ENCODE results near the gene CFDP1.
"Not testable (repeated sequence)": the region's sequence is repeated elsewhere in the genome, so short reads cannot be mapped to it uniquely, and the experiment has no call there.

Gene CFDP1

GRCh38 chr16:75273054-75273925 lies 160.0 kb downstream of the CFDP1 start:
- Histone ChIP-seq H3K4me3 (ENCODE audit: low read length) (no peak overlapping the region), H3K36me3 (ENCODE audit: insufficient read depth, low read depth, low read length) (no peaks in the 10 kb centered on the region), H3K9me3 (ENCODE audit: insufficient read depth, low read depth, low read length) (no peaks in the 10 kb centered on the region; the same call in 1 of the 2 replicates), H3K9ac (ENCODE audit: low read depth, low read length) (no peak overlapping the region), H3K4me1 (ENCODE audit: insufficient read depth, low read length) (no peaks in the 10 kb centered on the region), H3K27me3 (ENCODE audit: insufficient read depth, low read length) (no peaks in the 10 kb centered on the region), H3K27ac (ENCODE audit: low read length) (no peak overlapping the region)

- H3K27ac ChIP-seq (ENCODE audit: low read length); H3K9me3 ChIP-seq (ENCODE audit: insufficient read depth, low read depth, low read length); H3K4me3 ChIP-seq (ENCODE audit: low read length); H3K4me1 ChIP-seq (ENCODE audit: insufficient read depth, low read length); H3K27me3 ChIP-seq (ENCODE audit: insufficient read depth, low read length); H3K36me3 ChIP-seq (ENCODE audit: insufficient read depth, low read depth, low read length); H3K9ac ChIP-seq (ENCODE audit: low read depth, low read length): not testable (repeated sequence)
Observed at GRCh38 chr16:75272629-75273028, 160.7 kb downstream of the CFDP1 start.

DNA sequence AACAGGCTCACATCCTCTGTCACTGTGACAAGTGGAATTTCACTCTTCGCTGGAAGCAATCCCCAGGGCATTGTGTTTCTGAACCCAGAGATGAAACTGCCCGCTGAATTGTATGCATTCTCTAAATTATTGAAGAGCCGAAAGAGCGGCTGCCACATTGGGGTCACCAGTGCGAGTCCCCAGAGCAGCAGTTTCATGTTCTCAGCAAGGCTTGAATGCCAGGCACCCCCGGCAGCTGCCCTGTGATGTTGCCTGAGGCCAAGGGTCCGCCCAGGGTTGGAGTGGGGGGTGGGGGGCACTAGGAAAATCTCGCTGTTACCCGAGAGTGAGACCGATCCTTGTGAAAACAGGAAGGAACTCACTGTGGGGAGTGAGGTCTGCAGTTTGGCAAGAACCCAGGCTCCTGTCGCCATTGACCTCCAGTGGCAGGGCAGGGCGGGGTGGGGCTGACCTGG lies 161.2 kb downstream of the CFDP1 start:
- Histone ChIP-seq H3K27me3 (ENCODE audit: insufficient read depth, low read length) (no peaks in the 10 kb centered on the region), H3K9ac (ENCODE audit: low read depth, low read length) (no peak overlapping the region), H3K36me3 (ENCODE audit: insufficient read depth, low read depth, low read length) (no peaks in the 10 kb centered on the region), H3K4me1 (ENCODE audit: insufficient read depth, low read length) (no peaks in the 10 kb centered on the region), H3K9me3 (ENCODE audit: insufficient read depth, low read depth, low read length) (no peaks in the 10 kb centered on the region), H3K27ac (ENCODE audit: low read length) (no peak overlapping the region), H3K4me3 (ENCODE audit: low read length) (no peak overlapping the region)

DNA sequence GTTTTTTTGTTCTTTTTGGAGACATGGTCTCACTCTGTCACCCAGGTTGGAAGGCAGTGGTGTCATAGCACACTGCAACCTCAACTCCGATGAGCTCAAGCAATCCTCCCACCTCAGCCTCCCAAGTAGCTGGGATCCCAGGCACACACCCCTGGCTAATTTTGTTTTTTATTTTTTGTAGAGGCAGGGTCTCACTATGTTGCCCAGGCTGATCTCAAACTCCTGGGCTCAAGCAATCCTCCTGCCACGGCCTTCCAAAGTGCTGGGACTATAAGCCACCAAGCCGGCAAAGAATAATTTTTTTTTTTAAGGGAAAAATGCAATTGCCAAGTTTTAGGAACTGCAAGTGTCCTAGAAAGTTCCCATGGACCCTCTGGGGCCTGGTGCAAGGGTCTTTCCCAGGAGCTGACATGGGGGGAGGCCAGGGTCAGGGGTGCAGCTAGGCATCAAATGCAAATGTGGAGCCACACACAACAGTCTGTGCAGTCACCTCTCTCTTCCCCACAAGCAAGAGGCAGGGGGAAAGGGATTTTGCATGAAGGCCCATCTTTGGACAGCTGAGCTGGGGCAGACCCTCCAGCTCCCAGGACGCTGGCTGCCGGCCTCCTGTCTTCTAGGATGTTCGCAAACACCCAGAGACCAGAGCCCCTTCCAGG lies 161.7 kb downstream of the CFDP1 start:
- H3K27me3 ChIP-seq (ENCODE audit: insufficient read depth, low read length), result peaks cover 2% of the 10 kb centered on the region; the same call in 1 of the 2 replicates
- no peak overlapping the region for H3K9ac ChIP-seq (ENCODE audit: low read depth, low read length)
- no peak overlapping the region for H3K4me3 ChIP-seq (ENCODE audit: low read length)
- H3K36me3 ChIP-seq (ENCODE audit: insufficient read depth, low read depth, low read length), result no peaks in the 10 kb centered on the region
- H3K4me1 ChIP-seq (ENCODE audit: insufficient read depth, low read length), result no peaks in the 10 kb centered on the region
- no peaks in the 10 kb centered on the region for H3K9me3 ChIP-seq (ENCODE audit: insufficient read depth, low read depth, low read length)
- no peak overlapping the region for H3K27ac ChIP-seq (ENCODE audit: low read length)

DNA sequence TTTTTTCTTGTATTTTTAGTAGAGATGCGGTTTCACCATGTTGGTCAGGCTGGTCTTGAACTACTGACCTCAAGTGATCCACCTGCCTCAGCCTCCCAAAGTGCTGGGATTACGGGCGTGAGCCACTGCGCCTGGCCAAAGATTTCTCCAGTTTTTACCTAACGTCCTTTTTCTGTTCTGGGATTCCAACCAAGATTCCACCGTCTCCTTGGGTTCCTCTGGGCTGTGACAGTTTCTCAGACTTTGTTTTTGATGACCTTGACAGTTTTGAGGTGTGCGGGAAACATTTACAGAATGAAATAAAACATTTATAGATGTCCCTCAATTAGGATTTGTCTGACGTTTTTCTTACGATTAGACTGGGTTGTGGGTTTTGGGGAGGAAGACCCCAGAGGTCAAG lies 163.9 kb downstream of the CFDP1 start:
- not testable (repeated sequence) for H3K36me3 ChIP-seq (ENCODE audit: insufficient read depth, low read depth, low read length); H3K27me3 ChIP-seq (ENCODE audit: insufficient read depth, low read length); H3K27ac ChIP-seq (ENCODE audit: low read length); H3K9me3 ChIP-seq (ENCODE audit: insufficient read depth, low read depth, low read length); H3K9ac ChIP-seq (ENCODE audit: low read depth, low read length); H3K4me1 ChIP-seq (ENCODE audit: insufficient read depth, low read length); H3K4me3 ChIP-seq (ENCODE audit: low read length)

DNA sequence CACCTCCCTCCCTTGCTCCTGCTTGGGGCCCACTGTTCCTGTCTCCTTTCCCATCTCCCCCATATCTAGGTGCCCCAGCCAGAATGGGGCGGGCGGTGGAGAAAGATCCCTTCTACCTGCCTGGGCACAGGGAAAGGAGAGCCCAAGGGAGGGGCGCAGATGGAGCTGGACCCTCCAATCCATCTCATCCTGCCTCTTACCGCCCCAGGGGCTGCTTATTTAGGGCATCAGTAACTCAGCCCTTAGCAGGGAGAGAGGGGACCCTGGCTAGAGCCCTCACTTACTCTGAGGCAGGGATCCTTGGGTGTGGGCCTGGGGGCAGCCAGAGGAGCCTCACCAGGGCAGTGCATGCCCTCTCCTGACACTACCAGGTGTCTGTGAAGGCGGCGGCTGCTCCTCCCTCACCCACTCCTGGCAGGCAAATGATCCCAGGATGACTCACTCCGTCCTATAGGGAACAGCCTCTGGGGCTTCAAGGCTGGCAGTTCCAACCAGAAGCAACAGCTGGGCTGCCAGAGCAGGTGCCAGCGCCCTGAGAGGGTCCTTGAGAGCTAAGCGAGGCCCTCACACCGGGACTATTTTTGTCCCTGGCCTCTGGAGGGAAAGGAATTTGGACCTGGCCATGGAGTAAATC lies 165.6 kb downstream of the CFDP1 start:
- peaks cover 7% of the 10 kb centered on the region; the same call in 1 of the 2 replicates for H3K4me1 ChIP-seq (ENCODE audit: insufficient read depth, low read length)
- H3K27me3 ChIP-seq (ENCODE audit: insufficient read depth, low read length), result peaks cover 6% of the 10 kb centered on the region; the same call in 1 of the 2 replicates
- no peak overlapping the region for H3K4me3 ChIP-seq (ENCODE audit: low read length)
- H3K27ac ChIP-seq (ENCODE audit: low read length), result no peak overlapping the region
- no peak overlapping the region; the same call in 1 of the 2 replicates for H3K9ac ChIP-seq (ENCODE audit: low read depth, low read length)
- H3K36me3 ChIP-seq (ENCODE audit: insufficient read depth, low read depth, low read length), result peaks cover 4% of the 10 kb centered on the region; the same call in 1 of the 2 replicates
- H3K9me3 ChIP-seq (ENCODE audit: insufficient read depth, low read depth, low read length), result no peaks in the 10 kb centered on the region

DNA sequence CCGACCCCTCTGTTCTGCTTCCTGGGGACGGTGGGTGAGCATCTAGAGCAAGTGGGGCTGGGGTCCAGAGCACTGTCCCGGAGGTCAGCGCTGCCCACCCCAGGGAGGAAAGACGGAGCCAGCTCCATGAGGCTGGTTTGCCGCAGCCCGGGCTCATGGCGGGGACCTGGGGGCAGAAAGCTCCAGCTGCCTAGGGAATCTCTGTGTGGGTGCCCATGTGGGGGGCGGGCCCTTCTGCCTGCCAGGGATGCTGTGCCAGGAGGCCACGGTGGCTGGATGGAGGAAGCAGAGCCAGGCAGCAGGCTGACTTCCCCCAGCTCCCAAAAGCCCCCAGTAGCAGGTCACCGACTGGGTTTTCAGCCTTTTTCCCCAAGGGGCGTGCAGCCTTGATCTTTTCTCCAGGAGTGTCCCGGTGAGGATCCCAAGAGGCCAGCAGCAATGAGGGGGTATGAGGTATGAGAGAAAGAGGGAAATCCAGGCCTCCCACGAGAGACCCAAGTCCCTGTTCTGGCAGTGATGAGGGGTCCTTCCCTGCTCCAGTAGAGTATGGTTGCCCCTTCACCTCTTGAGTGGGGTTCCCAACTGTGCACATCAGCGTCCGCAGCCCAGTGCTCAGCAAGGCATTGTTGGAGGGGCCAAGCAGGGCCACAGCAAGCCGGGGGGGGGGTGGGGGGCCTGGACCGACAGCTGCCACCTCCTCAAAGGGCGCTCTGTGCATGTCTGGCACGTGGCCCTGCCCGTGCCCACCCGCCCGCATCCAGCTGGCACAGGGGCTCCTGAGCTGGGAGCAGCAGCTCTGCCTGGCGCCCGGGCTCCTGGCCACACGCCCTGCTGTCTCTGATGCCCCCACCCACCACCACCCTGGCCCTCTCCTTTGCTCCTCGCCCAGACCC lies 166.3 kb downstream of the CFDP1 start:
- Histone ChIP-seq H3K4me3 (ENCODE audit: low read length) (0 out of 2 replicates have a peak overlapping the region, but pooled peaks have one; percentile 91), H3K36me3 (ENCODE audit: insufficient read depth, low read depth, low read length) (peaks cover 5% of the 10 kb centered on the region; the same call in 1 of the 2 replicates), H3K9me3 (ENCODE audit: insufficient read depth, low read depth, low read length) (no peaks in the 10 kb centered on the region), H3K27me3 (ENCODE audit: insufficient read depth, low read length) (peaks cover 6% of the 10 kb centered on the region; the same call in 1 of the 2 replicates), H3K9ac (ENCODE audit: low read depth, low read length) (peak overlapping the region; percentile 83; the same call in 1 of the 2 replicates), H3K4me1 (ENCODE audit: insufficient read depth, low read length) (peaks cover 7% of the 10 kb centered on the region; the same call in 1 of the 2 replicates), H3K27ac (ENCODE audit: low read length) (no peak overlapping the region)

DNA sequence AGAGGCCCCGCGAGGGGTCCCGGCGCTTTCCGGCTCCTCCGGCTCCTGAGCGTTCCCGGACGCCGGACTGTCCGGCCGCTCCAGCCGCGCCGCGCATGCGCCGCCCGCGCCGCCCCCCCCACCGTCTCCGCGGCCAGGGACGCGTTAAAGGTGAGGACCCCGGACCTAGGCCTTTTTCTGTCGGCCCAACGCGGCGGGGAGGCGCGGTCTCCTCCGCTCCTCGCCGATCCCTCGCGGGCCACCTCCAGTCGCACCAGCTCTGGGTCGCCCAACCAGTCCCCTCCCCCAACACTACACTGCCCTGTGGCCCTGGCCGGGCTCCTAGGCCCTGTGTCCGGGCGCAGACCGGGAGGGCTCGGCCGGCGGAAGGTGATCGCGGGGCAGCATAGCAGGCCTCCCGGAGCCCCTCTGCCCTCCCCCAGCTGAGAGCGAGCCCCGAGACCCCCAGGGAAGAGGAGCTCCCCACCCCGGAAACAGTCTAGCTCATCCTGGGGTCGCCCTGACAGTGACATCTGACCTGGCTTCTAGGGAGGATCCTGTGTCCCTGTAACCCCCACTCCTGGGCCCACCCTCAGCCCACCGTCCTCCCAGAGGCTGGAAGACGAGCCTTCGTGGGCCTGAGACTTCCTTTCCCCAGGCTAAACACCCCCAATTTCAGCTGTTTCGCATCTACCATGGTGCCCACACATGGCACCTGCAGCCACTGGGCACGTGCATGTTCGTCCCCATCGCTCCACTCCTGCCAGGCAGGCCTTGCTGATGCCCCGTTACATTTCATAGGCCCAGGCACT lies 167.2 kb downstream of the CFDP1 start:
- Histone ChIP-seq H3K9me3 (ENCODE audit: insufficient read depth, low read depth, low read length) (no peaks in the 10 kb centered on the region), H3K36me3 (ENCODE audit: insufficient read depth, low read depth, low read length) (peaks cover 5% of the 10 kb centered on the region; the same call in 1 of the 2 replicates), H3K4me3 (ENCODE audit: low read length) (peak overlapping the region; percentile 91), H3K4me1 (ENCODE audit: insufficient read depth, low read length) (peaks cover 7% of the 10 kb centered on the region; the same call in 1 of the 2 replicates), H3K27me3 (ENCODE audit: insufficient read depth, low read length) (peaks cover 6% of the 10 kb centered on the region; the same call in 1 of the 2 replicates), H3K9ac (ENCODE audit: low read depth, low read length) (peak overlapping the region; percentile 92), H3K27ac (ENCODE audit: low read length) (no peak overlapping the region)

DNA sequence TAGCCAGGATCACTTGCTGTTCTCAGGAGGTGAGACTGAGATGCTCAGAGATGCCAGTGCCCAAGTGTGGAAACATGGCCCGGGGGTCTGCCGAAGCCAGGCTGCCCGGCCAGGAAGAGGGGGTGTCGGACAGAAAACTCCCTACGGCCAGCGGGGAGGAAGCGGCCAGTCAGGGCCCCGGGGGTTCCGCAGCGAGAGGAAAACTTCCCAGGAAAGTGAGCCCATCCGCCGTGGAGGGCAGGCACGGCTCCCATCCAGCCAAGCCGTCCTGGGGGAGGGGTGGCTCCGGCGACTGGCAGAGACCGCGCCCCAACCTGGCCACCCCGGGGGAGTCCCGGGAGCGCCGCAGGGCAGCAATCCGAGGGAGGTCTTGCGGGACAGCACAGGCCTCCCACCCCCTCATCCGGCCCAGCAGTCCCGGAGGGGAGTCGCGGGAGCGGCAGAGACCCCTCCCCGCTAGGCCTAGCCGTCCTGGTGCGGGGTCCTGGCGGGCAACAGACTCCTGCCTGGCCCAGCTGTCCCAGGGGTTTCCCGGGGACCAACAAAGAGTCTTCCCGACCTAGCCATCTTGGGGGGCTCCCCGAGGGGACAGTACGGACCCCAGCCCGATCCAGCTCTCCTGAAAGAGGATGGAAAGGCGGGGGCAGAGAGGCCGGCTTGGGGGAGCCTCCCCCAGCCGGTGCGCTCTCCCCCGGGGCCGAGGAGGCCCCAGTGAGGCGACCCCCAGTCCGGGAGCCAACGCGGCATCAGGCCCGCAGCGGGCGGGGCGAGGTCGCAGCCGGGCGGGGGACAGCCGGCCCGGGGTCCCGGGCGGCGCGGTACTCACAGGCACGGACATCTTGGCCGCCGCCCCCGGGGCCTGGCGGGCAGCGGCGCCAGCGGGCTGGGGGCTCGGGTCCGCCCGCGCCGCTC lies 168.0 kb downstream of the CFDP1 start:
- H3K9ac ChIP-seq (ENCODE audit: low read depth, low read length), result peak overlapping the region; percentile 92
- peaks cover 5% of the 10 kb centered on the region; the same call in 1 of the 2 replicates for H3K36me3 ChIP-seq (ENCODE audit: insufficient read depth, low read depth, low read length)
- H3K27me3 ChIP-seq (ENCODE audit: insufficient read depth, low read length), result peaks cover 6% of the 10 kb centered on the region; the same call in 1 of the 2 replicates
- H3K4me1 ChIP-seq (ENCODE audit: insufficient read depth, low read length), result peaks cover 7% of the 10 kb centered on the region; the same call in 1 of the 2 replicates
- peak overlapping the region; percentile 24 for H3K27ac ChIP-seq (ENCODE audit: low read length)
- no peaks in the 10 kb centered on the region for H3K9me3 ChIP-seq (ENCODE audit: insufficient read depth, low read depth, low read length)
- peak overlapping the region; percentile 91 for H3K4me3 ChIP-seq (ENCODE audit: low read length)

Measured in iPS-20b (cell line).